ENCODE data around the gene SPEN. TPM values are rescaled to one million over a fixed set of nuclear protein-coding genes. Genes with fewer than 3 reads are reported as not detected.

SPEN gene
- total and polyA plus RNA-seq, 2 of the 4 experiments (the other 2 are of a cell fraction): 7.6 to 15.8 TPM

DNA sequence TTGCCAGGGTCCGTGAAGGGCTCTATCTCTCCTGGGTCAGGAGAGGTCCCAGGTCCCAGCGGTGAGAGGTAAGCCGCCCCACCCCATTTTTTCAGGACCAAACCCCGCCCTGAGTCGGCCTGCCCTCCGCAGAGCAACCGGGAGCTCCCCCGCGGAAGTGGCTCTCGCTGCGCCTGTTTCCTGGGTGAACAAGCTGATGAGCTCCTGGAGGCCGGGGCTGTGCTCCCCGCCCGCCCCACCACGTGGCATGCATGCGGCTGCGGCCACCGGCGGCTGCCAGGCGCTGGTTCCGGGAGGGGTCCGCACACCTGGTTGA is 96.4 kb downstream of the SPEN start:
- Histone ChIP-seq H3K4me2 (ENCODE audit: low read depth, low read length) (no peak overlapping the region), H3K4ac (ENCODE audit: low read depth, low read length) (no peak overlapping the region), H2AK5ac (ENCODE audit: low read depth, low read length) (no peak overlapping the region), H3K9me3 (ENCODE audit: control insufficient read depth, insufficient read depth, low read length) (no peaks in the 10 kb centered on the region), H3K36me3 (ENCODE audit: control insufficient read depth, insufficient read depth, low read length) (peaks cover 75% of the 10 kb centered on the region), H4K91ac (ENCODE audit: insufficient read depth, low read depth, low read length) (no peak overlapping the region), H2BK20ac (ENCODE audit: low read depth, low read length) (no peak overlapping the region), H4K5ac (ENCODE audit: low read depth, low read length) (no peak overlapping the region), H4K8ac (ENCODE audit: low read depth in 2 of 2, low read length in 2 of 2) (no peak overlapping the region), H4K20me1 (ENCODE audit: insufficient read depth, low read length) (peaks cover 3% of the 10 kb centered on the region; the same call in 1 of the 2 replicates), H3K9me1 (ENCODE audit: insufficient read depth, low read length) (peaks cover 28% of the 10 kb centered on the region), H2AFZ (replicated peaks; ENCODE audit: low read length, poor library complexity) (no peak overlapping the region), H3K4me3 (ENCODE audit: insufficient read depth, low read depth, low read length) (no peak overlapping the region), H3K4me1 (ENCODE audit: control insufficient read depth, insufficient read depth, low read length) (peaks cover 18% of the 10 kb centered on the region), H2BK15ac (ENCODE audit: low read depth, low read length) (no peak overlapping the region), H3K27me3 (ENCODE audit: control insufficient read depth, insufficient read depth, low read length) (no peaks in the 10 kb centered on the region), H3K23ac (ENCODE audit: low read depth, low read length) (no peak overlapping the region), H2AK9ac (replicated peaks; ENCODE audit: low read depth, low read length, poor library complexity) (no peak overlapping the region), H3K56ac (ENCODE audit: extremely low read depth, insufficient read depth, low read length) (no peak overlapping the region), H3K18ac (ENCODE audit: low read depth, low read length) (no peak overlapping the region), H3K79me1 (ENCODE audit: low read depth in 1 of 2, low read length in 2 of 2) (peaks cover 28 to 77% of the 10 kb centered on the region in 2 experiments; a peak in 3 of 4 replicates), H2BK5ac (ENCODE audit: low read depth, low read length, poor library complexity, severe bottlenecking) (no peak overlapping the region), H2BK120ac (ENCODE audit: low read depth, low read length) (no peak overlapping the region), H3K9ac (ENCODE audit: low read depth, low read length) (no peak overlapping the region), H3K27ac (ENCODE audit: insufficient read depth, low read length) (no peak overlapping the region), H3K14ac (replicated peaks; ENCODE audit: low read depth, low read length) (no peak overlapping the region)
- in situ Hi-C loops (cut with MboI; ENCODE audit: low sequenced_read_pairs): no loop called here
- no peak for DNase-seq
- ATAC-seq (ENCODE audit: low read depth): no peak
- BruUV-seq (replicated peaks): no TSS peak
- ChIA-PET POLR2A (ENCODE audit: unreplicated experiment) (no interaction called here), CTCF (no interaction called here)
- WGBS, 2 experiments (ENCODE audit: extremely low coverage in 2 of 2, insufficient read length in 1 of 2): 97% methylated on average over 8 of the region's 22 CpGs; no CpG with 5 or more reads in 1 of the 2 experiments
- TF ChIP-seq POLR2A (IDR thresholded peaks at IDR 0.05; ENCODE audit: low read depth, low read length) (no peak), RCOR1 (IDR thresholded peaks at IDR 0.05; ENCODE audit: insufficient replicate concordance, low read length) (no peak), BHLHE40 (IDR thresholded peaks at IDR 0.05; ENCODE audit: low read depth, low read length) (no peak), USF2 (IDR thresholded peaks at IDR 0.05; ENCODE audit: low read depth, low read length) (no peak), MAZ (IDR thresholded peaks at IDR 0.05; ENCODE audit: borderline replicate concordance, low read depth, low read length) (no peak), FOS (IDR thresholded peaks at IDR 0.05; ENCODE audit: low read depth, low read length) (no peak), NFE2L2 (IDR thresholded peaks at IDR 0.05; ENCODE audit: low read depth, low read length) (no peak), CHD1 (IDR thresholded peaks at IDR 0.05; ENCODE audit: low read depth, low read length) (no peak)
- intact Hi-C loops (cut with micrococcal nuclease): no loop called here
- dilution Hi-C loops (cut with HindIII; ENCODE audit: low sequenced_read_pairs, unreplicated experiment): no loop called here
